H1 (cell line): ENCODE data around the gene ADAMTS1. TPM values are rescaled to one million over a fixed set of nuclear protein-coding genes. Genes with fewer than 3 reads are reported as not detected.

ENCODE experiments used
- BACH1 ChIP-seq: IDR thresholded peaks from 2 replicates; pipeline ENCODE4 v1.6.1; 2012; ENCODE audit warnings: low read length, improper control_type of control experiment
- CTCF ChIP-seq, 3 experiments: IDR thresholded peaks; 1 replicate in 2 of 3; 2 replicates in 1 of 3; pipeline versions ENCODE4 v1.5.1 to v1.6.1; 2011; ENCODE audit warnings: low read length in 3 of 3, mild to moderate bottlenecking in 3 of 3, inconsistent platforms in 2 of 3, low read depth in 1 of 3, moderate library complexity in 1 of 3; ENCODE audit not compliant: insufficient read depth in 1 of 3; ENCODE audit errors: control extremely low read depth in 1 of 3
- EP300 ChIP-seq, 2 experiments: IDR thresholded peaks; 1 replicate in 1 of 2; 2 replicates in 1 of 2; pipeline ENCODE4 v1.6.1; 2011 to 2012; ENCODE audit warnings: low read depth in 2 of 2, low read length in 2 of 2, mild to moderate bottlenecking in 2 of 2, borderline replicate concordance in 1 of 2, inconsistent platforms in 1 of 2, moderate library complexity in 1 of 2
- JUND ChIP-seq: IDR thresholded peaks from 2 replicates; pipeline ENCODE4 v1.6.1; 2011; ENCODE audit warnings: mild to moderate bottlenecking, improper control_type of control experiment, low read length
- POU5F1 ChIP-seq: IDR thresholded peaks from 2 replicates; pipeline ENCODE4 v1.6.1; 2011; ENCODE audit warnings: low read depth, mild to moderate bottlenecking, low read length, moderate library complexity
- SAP30 ChIP-seq: fragments of 300-600 bp; sonication (generic); IDR thresholded peaks from 2 replicates; pipeline ENCODE4 v1.7.1; 2012; ENCODE audit warnings: low read length, moderate library complexity, mild to moderate bottlenecking, inconsistent platforms; ENCODE audit not compliant: insufficient read depth, insufficient replicate concordance
- TAF1 ChIP-seq: IDR thresholded peaks from 2 replicates; pipeline ENCODE4 v1.6.1; 2011; ENCODE audit warnings: mild to moderate bottlenecking, low read depth, low read length
- USF2 ChIP-seq: IDR thresholded peaks from 2 replicates; pipeline ENCODE4 v1.6.1; 2011; ENCODE audit warnings: low read length, improper control_type of control experiment
- polyA plus RNA-seq, 7 experiments: library from polyadenylated mRNA; depleted of rRNA in 3 of 7; stranded (reverse) in 5 of 7; unstranded in 2 of 7; fragments of >200 nt in 5 of 7; fragments of 200-250 nt in 2 of 7; gene quantifications; 1 replicate in 5 of 7; 2 replicates in 1 of 7; 4 replicates in 1 of 7; pipeline versions ENCODE4 v1.2.1 to v1.2.3, GENCODE V29; 2011 to 2013; ENCODE audit warnings: missing spikeins in 2 of 7, mixed read lengths in 2 of 7
- total RNA-seq: library from RNA; stranded (reverse); fragmentation: NEBNext Ultra II Directional; extraction: Animal tissue kit (Norgen Biotek cat#: 25700); gene quantifications from 2 replicates; pipeline ENCODE4 v1.2.1, GENCODE V29; 2021

ADAMTS1 gene
- total and polyA plus RNA-seq, 2 of the 8 experiments (the other 6 are each of a cell fraction or from before 2014, with no cell fraction given): 10.7 to 22.4 TPM

GRCh38 chr21:26865857-26866256, 20.6 kb upstream of the ADAMTS1 start (continued):
- TF ChIP-seq USF2 (no peak), EP300 (IDR thresholded peaks at IDR 0.05; ENCODE audit: borderline replicate concordance in 1 of 2, low read depth in 2 of 2, low read length in 2 of 2) (no peak), BACH1 (no peak), TAF1 (no peak), CTCF (IDR thresholded peaks at IDR 0.05; ENCODE audit: control extremely low read depth in 1 of 3, insufficient read depth in 1 of 3, low read depth in 1 of 3, low read length in 3 of 3) (no peak), JUND (no peak), POU5F1 (no peak), SAP30 (no peak)
